Astrocyte of the spinal cord (primary cell): ENCODE data around the gene SH3RF3.

Source experiments
- DNase-seq: peaks from one replicate; pipeline ENCODE4 v3.0.0; 2011; ENCODE audit warnings: low read depth, low spot score
- H3K4me3 ChIP-seq: 2 replicates; pipeline ENCODE4 v1.5.1; 2011; ENCODE audit warnings: low read depth, mild to moderate bottlenecking, low read length, moderate library complexity
- in situ Hi-C: cut with HindIII; loops from 2 replicates; pipeline ENCODE4 v1.10.0; 2017; ENCODE audit warnings: low sequenced_read_pairs
- TF ChIP-seq, protein P1 (sequence below): IDR thresholded peaks from 2 replicates; pipeline ENCODE4 v1.5.1; 2012; ENCODE audit warnings: low read depth, mild to moderate bottlenecking, low read length, inconsistent platforms

The SH3RF3 gene

DNA sequence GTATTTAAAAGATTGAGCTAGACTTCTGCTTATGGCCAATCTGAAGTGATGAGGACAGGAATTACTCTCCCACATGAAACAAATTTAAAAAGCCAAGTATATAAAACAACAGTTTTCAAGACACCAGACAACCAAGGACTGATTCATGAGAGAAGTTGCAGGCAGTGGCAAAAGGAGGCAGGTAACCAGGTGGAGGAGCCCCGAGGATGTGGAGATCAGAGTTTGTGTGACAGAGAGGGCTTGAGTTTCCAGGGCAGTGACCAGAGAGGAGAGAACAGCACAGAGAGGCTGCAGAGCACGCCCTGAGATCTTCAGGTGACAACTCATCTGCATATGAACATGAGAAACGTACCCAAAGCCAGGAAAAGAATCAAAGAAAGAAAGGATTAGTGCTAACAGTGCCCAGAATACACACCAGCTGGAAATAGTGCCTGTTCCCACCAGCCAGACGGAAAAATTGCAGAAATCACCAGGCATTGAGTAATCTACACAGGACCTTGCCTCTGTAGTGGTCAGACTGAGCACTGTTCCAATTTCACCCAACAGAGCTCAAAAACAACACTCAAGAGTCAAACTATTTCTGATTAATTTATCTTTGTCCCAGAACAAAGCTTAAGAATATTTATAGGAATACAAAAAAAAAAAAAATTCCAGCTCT, 311.6 kb downstream of the SH3RF3 start:
- no peak overlapping the region for H3K4me3 ChIP-seq
- in situ Hi-C loops: no loop called here
- DNase-seq: no peak
- TF ChIP-seq, protein P1, sequence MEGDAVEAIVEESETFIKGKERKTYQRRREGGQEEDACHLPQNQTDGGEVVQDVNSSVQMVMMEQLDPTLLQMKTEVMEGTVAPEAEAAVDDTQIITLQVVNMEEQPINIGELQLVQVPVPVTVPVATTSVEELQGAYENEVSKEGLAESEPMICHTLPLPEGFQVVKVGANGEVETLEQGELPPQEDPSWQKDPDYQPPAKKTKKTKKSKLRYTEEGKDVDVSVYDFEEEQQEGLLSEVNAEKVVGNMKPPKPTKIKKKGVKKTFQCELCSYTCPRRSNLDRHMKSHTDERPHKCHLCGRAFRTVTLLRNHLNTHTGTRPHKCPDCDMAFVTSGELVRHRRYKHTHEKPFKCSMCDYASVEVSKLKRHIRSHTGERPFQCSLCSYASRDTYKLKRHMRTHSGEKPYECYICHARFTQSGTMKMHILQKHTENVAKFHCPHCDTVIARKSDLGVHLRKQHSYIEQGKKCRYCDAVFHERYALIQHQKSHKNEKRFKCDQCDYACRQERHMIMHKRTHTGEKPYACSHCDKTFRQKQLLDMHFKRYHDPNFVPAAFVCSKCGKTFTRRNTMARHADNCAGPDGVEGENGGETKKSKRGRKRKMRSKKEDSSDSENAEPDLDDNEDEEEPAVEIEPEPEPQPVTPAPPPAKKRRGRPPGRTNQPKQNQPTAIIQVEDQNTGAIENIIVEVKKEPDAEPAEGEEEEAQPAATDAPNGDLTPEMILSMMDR: no peak

DNA sequence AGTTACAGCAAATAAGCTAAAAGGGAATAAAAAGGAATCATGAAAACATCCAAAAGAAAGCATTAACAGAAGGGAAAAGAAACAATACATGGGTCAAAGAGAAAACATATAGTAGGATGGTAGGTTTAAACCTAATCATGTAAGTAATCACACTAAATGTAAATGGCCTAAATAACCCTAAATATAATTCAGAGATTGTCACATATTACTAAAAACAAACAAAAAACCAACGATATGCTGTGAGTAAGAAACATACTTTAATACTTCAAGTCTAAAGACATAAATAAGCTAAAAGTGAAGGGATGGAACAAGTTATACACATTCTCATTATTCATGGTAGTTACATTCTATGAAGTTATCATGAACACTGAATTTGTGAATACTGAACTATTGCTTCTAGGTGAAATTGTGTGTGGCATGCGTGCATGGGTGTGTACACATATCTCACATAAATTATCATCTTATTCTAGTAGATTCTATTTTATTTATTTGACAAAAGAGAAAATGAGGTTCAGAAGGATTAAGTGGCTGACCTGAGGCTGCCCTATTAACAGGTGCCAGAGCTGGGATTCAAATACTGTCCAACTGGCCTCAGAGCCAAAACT, 313.8 kb downstream of the SH3RF3 start:
- in situ Hi-C loops: no loop called here
- DNase-seq: no peak
- no peak overlapping the region for H3K4me3 ChIP-seq
- TF ChIP-seq, protein P1: no peak

DNA sequence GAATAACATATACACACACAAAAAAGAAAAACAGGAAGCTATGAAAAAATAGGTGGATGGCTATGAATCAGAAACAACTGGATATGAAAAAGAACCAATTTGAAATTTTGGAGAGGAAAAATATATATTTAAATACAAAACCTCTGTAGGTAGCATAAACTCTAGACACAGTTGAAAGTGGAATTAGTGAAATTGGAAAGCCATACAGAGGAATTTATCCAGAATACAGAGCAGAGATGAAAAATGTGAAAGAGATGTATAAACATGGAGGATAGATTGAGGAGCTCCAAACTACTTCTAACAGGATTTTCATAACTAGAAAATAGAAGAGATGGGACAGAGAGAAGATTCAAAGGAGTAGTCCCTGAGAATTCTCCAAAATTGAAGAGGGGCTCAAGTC, 315.9 kb downstream of the SH3RF3 start:
- DNase-seq: no peak
- TF ChIP-seq, protein P1: no peak
- in situ Hi-C loops: no loop called here
- H3K4me3 ChIP-seq: no peak overlapping the region

DNA sequence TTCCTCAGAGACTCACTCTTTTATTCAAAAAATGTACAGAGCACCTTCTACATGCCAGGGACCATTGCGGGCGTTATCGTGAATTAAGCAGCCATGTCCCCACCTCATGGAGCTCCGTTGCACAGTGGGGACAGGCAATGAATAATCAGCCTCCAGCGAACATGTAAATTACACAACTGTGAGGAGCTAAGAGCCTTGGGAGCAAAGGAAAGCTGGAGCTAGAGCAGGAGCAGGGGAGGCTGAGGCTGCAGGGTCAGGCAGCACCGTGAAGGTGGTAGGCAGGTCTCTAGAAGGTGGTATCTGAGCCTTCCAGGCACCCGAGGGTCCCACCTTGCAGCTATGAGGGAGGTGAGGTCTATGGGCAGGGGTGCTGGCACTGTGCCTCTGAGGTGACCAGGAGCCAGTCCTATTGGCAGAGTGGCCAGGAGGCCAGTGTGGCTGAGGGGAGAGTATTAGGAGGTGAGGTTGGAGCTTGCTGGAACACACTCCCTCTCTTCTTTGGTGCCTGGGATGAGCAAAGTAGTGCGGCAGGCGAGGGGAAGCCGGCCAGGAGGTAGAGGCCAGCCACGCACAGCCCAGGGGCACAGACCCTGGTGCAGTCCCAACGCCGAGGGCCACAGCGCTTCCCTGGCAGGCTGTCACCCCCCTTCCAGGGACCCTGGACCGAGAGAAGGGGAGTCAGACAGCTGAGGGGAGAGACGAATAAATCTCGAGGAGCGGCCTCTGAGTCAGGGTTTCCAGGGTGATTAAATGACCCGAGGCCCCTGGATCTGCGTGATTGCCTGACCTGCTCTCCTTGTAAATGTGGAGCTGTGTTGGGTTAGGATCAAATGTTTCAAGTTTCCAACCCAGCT, 317.5 kb downstream of the SH3RF3 start:
- in situ Hi-C loops: no loop called here
- TF ChIP-seq, protein P1: no peak
- H3K4me3 ChIP-seq: no peak overlapping the region
- DNase-seq: no peak

DNA sequence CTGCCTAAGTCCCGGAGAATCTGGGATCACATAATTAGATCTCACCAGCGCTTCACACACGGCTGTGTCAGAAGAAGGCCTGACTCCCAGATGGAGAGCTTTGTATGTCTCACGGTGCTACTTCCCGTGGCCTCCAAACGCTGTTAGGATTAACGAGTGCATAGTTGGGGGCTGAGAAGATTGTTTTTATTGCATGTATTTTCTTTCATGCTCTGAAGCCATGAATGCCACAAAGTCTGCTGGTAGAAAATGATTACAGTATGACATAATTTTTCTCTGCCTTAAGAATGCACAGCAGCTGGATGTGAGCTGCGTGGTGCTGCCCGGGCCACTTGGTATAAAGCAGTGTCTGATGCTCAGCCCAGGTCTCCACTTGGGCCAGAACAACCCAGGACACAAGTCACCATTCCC, 318.3 kb downstream of the SH3RF3 start:
- peak; percentile 98 for DNase-seq
- in situ Hi-C loops: no loop called here
- TF ChIP-seq, protein P1: no peak

DNA sequence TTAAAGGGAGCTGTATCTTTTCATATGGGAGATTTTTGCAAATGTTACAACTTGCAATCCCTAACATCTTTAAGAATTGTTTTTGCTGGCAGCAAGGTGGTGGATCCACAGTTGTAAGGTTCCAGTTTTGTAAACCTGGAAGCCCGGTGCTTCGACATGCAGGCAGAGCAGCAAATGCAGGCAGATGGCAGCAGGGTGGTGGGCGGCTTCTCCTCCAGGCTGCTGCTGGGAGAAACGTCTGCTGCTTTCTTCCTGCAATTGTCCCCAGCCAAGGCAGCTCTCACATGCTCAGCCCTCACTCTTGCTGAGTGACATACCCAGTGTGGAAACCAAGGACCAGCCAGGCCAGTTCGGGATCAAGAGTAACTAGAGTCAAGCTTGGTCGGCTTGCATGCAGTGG, 318.8 kb downstream of the SH3RF3 start:
- TF ChIP-seq, protein P1: no peak
- no peak overlapping the region for H3K4me3 ChIP-seq
- no peak for DNase-seq
- in situ Hi-C loops: no loop called here

More for the DNA sequence above, 318.3 kb downstream of the SH3RF3 start:
- no peak overlapping the region for H3K4me3 ChIP-seq
